GM21723 (cell line): ENCODE measurements around the gene LBH.

Experiments used
- ATAC-seq: cut with Tn5 transposase; IDR thresholded peaks from one replicate; pipeline ENCODE4 v1.9.1; 2021; ENCODE audit warnings: mild to moderate bottlenecking, moderate library complexity; ENCODE audit not compliant: unreplicated experiment

The LBH gene

DNA sequence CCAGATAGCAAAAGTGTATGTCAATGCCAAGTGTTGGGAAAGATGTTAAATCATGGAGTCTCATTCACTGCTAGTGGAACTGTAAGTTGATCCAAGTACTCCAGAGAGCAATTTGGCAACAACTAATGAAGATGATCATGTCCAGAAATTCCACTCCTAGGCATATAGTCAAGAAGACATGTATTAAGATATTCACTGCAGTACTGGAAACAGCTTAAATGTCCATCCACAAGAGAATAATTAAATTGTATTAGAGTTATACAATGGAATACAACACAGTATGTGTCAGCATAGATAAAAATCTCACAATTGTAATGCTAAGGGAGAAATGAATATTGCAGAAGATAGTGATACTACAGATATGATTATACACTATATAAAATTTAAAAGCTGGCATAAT lies 15.2 kb upstream of the LBH start:
- no peak for ATAC-seq

- no peak for ATAC-seq
These were observed 13.5 kb upstream of the LBH start for GRCh38 chr2:30217644-30218337.

- no peak for ATAC-seq
These were observed 13.0 kb upstream of the LBH start for GRCh38 chr2:30218338-30218713.

GRCh38 chr2:30218814-30219213 lies 12.5 kb upstream of the LBH start:
- ATAC-seq, result no peak

GRCh38 chr2:30219886-30220875 lies 11.2 kb upstream of the LBH start:
- no peak for ATAC-seq

- no peak for ATAC-seq
These were observed 9.8 kb upstream of the LBH start for GRCh38 chr2:30221531-30221930.

GRCh38 chr2:30222031-30222430 lies 9.3 kb upstream of the LBH start:
- ATAC-seq, result no peak

- no peak for ATAC-seq
These were observed 8.5 kb upstream of the LBH start for GRCh38 chr2:30222636-30223360.

- ATAC-seq, result peak; percentile 53
These were observed 7.9 kb upstream of the LBH start for GRCh38 chr2:30223413-30223874.

DNA sequence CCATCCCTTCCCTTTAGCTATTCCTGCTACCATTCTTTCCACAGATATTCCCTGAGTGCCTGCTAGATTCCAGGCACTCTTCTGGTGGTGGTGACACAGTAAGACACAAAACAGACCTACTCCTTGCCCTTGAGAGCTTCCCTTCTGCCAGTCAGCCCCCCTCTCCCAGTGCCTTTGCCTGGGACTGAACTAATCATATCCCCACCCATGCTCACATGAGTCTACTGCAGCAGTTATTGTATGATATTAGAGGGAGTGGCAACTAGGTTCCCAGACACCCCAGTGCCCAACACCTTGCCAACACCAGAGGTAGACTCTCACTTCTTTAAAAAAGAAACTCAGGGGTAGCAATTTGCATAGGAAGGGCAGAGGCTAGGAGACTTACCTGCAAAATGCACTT lies 7.2 kb upstream of the LBH start:
- no peak for ATAC-seq

- peak; percentile 52 for ATAC-seq
These were observed 6.1 kb upstream of the LBH start for GRCh38 chr2:30225131-30225762.

DNA sequence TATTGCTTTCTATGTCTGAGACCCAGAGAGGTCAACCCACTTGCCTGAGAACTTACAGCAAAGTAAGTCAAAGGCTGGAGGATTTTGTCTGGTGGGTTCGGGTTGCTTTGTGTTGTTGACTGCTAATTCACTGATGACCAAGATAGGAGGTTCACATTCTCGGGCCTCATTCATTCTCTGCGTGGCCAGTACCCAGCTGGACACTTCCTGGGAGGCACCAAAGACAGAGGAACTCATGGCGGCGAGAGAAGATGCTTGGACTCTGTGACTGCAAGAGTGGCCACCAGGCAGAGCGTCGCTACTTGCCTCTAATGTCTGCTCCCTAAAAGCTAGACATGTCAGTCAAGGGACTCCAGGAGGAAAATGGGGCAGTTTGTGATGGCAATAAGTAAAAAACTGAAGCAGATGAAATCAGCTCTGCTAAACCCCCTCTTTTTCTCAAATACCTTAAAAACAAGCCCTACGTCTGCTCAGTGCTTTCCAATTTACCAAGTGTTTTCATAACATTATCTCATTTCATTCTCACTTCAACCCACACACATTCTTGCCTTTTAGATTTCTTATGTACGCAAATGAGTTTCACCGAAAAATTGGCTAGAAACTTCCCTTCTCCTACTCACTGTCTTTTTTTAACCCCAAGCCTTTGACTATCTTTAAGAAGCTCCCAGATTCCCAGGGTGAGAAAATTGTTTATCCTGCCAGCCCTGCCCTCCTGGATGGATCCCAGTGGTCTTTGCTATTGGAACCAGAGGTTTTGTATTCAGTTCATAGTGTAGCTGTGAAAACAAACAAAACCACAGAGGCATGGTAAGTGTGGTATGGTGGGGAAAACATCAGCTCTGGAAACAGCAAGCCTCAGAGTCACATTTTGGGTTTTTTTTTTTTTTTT lies 4.9 kb upstream of the LBH start:
- peak; percentile 36 for ATAC-seq

DNA sequence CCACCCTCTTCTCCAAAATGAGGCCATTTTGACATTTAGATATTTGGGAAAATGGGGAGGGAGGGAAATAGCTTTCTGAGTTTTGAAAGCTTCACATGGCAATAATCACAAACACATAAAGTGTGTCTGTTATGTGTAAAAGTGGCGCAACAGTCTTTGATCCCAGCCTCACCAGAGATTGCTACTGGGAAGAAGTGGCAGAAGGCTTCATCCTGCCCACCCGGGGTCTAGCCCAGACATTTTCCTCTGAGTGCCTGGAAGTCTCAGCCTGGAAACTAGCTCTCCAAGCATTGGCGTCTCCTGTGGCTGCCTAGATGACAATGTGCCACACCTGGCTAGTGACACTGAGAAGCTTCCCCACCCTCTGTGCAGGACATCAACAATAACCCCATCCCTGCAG lies 1.7 kb upstream of the LBH start:
- no peak for ATAC-seq

DNA sequence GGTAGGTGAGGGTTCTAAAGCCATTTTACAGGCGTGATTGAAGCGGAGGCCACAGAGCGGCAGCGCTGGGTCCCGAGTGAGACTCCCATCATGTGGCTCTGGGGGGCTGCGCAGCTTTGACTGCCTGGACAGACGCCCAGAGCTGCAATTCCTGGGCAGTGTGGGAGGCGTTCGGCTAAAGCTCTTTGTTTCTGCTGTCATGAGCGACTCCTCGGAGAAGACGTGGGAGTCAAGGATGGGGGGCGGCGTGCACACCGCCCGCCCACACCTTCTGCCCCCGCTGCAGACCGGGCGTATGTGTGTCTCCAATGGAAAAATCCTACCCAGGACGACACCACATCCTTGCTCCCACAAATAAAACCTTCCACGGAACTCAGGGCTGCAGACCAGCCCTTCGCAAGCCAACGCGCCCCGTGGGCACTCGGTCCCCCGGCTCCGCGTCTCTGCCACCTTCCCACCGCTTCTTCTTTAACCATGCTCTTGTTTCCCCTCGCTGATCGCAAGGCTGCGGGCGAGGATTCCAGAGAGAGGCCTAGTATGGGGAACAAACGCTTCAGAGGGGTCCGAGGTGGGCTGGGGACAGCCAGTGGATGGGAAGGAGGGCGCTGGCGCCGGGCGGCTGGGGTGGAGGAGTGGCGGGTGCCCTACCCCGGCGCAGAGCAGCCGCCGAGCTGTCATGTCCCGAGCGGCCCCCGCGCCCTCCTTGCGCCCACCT lies 680 bp upstream of the LBH start:
- peak; percentile 19 for ATAC-seq

DNA sequence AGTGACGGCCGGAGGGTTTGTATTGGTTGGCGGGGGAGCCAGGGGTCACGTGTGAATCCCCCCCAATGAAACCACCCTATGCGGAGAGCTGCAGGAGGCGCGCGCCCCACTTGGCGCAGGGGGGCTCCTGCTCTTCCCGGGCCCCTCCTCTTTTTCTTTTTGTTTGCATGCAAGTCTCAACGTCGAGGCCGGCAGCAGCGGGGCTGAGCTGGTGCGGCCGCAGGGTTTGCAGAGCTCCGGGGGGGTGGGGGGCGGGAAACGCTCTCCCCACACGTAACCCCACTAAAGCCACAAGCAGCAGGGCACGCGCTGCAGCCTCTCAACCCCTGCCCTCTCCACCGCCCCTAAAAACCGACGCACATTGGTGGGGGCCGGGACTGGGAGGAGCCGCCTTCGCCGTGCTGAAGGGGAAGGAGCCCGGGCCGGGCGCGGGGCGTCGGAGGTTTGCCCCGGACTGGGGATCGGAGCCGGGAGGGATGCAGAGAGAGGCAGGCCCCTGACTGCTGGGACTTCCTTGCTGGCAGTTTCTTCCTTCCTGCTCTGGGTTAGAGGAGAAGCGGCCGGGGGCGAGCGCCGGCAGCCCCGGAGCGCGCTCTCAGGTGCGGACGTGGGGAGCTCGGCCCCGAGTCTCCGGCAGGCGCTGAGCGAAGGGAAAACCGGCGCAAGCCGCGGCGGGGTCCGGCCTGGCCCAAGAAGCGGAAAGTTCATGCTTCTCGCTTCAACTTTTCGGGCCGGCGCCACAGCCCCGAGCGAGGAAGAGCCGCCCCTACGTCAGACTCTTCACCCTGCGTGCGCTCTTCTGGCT lies 864 bp downstream of the LBH start:
- peak; percentile 36 for ATAC-seq

DNA sequence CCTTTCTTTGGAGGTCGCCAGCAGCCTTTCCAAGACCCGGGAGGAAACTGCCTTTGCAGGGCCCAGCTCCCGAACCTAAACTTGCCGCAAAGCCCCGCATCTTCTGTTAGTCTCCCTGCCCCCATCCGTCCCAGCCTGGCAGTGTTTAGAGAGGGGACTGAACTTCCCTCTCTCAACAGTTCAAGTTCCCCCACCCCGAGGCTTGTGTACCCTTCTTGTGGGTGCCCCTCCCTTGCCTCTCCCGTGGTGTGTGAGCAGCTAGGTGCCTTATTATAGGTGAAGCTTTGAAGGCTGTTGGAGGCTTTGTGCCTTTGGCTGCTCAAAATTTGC lies 1.4 kb downstream of the LBH start:
- ATAC-seq, result peak; percentile 8

DNA sequence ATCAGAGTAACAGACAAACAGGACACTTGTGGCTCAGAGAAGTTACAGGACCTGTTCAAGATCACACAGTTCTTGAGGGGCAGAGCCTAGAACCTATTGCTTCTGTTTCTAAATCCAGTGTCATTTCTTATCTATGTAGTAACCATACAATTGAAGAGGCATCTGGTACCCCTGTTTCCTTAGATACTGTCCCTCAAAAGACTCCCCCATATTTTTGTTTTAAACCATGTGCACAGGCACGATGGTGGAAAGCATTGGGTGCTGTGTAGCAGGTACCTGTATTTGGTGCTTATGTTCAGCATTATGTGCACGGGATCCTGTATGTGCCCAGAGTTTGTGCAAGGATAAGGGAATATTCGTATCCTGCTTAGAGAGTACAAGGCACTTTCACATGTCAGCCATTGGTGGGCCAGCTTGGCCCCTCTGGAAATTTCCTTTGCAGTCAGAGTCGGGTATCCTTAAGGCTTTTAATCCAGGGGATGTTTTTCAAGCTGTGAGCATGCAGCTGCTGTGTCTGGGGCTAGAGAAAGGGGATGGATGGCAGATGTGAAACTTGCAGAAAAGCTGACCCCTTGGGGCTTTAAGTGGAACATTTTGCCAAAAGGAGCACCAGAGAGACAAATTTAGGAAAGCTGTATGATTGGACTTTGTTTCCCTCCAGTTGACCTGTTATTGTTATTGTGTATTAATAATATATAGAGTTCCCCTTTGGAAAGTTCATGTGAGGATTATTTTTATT lies 2.1 kb downstream of the LBH start:
- ATAC-seq, result no peak
